ENCODE results near the gene TBX1.

The TBX1 gene

DNA sequence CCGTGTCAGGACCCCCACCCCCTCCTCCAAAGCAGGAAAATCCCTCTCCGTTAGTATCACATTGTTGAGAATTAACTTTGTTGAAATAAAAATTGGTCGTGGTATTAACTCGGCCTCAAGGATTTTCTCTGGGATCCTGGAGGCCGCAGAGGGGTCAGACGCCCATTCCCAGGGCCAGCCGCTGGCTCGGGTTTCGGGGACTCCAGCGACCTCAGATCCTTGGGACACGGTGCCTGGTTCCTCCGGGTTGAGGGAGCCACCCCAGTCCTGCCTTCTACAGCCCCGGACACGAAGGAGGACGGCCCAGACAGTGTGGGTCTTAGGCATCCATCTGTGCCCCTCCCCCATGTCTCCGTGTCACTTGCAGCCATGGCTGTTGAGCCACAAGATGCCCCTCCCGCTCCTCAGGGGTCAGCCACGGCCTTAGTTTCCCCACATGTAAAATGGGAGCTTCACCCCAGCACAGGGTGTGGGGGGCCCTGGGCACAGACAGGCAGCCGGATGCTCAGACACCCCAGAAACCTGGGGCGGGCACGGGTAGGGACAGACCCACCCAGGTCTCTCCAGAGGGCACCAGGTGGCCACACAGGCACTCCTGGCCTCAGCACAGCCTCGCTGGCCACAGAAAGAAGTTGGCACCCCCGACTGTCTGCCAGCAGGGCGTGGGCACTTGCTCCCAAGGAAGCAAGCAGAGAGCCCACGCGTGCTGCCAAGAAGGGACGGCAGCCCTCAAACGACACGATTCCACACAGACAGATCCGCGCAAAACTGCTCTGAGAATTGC is 21.7 kb upstream of the TBX1 start:
- FAIRE-seq: no peak

DNA sequence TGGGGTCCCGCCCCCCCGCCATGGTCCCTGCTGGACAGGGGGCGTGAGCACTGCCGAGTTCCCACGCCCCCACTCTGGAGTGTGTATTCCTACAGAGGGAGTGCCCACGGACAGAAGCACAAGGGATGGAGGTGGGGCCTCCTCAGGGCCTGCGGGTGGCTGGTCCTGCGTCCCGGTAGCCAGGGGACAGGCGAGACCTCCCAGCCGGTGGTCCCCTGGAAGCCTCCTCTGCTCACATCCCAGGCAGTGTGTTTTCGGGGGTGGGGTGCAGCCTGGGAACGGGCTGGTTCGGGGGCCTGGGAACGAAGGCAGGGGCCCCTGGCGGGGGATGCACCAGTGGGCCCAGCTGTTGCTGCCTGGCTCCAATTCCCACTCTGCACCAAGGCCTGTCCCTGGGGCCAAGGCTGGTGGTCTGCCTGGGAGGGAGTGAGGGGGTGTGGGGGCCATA is 21.1 kb upstream of the TBX1 start:
- FAIRE-seq: no peak

DNA sequence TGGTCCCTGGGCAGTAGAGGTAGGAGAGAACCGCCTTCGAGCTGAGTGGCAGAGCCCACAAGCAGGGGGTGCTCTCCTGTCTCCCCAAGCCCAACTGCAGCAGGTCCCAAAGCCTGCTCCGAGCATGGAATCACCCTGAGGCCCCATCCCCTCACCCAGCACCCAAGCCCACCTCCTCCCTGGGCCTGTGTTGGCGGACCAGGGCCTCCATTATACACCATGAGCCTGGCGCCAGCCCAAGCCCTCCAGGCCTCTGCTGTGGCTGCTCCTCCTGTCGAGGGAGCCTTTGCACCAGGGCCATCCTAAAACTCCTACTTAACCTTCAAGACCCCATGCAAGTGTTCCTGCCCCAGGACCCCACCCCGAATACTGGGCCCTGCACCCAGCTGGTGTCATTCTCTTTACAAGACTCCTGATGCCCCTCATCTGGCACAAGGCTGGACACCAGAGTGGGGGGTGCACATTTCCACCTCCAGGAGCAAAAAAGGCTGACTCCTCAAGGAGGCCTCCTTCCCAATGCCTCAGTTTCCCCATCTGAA is 20.6 kb upstream of the TBX1 start:
- FAIRE-seq: no peak

DNA sequence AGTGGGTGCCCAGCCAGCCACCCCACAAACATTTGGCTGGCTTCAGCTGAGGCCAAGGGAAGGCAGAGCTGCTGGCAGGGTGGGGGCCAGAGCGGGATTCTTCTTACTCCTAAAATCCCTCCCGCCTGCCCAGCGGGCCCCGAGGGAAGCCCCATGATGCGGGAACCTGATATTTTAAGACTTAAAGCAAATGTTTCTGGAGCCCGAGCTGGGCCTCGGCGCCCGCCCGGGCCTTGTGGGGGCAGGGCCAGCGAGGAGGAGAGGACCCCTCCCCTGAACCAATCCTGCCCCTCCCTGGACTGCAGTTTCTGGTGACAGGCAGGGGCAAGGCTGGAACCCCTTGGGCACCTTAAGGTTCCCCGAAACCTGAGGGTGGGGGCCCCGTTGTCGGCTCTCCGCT is 20.0 kb upstream of the TBX1 start:
- FAIRE-seq: no peak

DNA sequence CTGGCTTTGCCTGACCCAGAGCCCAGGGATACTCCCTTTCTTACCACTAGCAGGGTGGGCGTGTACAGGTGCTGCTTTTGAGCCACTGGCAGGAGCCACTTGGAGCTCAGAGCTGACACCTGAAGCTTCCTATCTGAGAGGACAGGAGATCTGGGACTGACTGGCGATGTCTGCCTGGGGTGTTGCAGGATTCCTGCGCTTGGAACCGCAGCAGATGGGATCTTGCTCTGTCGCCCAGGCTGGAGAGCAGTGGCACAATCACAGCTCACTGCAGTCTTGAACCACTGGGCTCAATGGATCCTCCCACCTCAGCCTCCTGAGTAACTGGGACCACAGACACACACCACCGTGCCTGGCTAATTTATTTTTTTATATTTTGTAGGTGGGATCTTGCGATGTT is 19.5 kb upstream of the TBX1 start:
- FAIRE-seq: no peak

DNA sequence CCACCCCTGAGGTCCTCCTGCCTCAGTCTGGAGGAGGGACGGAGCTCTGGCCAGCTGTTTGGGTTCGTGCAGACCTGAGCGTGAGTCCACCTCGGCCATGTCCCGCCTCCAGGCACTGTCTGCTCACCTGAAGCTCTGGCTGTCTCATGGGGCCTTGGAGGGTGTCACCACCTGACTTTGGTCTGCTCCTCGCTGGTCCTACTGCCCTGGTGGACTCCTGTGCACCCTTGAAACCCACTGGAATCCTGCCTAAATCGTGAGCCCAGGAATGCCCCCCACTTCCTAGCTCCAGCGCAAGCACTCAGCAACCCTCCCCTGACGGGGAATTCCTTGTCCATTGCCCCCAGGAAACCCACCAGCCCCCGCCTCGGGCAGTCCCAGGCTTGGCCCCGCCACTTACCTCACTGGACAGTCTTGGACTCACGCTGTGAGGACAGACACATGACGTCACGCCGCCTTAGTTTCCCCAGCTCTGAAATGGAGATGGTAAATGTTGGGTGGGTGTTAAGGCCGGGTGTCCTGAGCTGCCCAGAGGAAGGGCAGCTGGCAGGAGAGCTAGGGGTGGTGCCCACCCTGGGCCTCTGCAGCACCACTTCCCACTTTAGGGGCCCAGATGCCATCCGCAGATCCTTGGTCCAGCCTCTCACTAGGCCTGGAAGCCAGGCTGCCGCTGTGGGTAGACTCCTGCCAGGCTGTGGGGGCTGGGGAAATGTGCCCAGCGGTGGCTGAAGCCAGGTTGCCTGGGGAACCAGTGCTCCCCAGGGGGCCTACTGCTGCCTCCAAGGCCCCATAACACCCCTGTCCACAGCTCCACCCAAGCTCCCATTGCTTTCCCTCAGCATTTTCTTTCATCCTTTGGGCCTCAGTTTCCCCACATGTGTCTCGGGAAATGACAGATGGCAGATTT is 18.2 kb upstream of the TBX1 start:
- FAIRE-seq: no peak

DNA sequence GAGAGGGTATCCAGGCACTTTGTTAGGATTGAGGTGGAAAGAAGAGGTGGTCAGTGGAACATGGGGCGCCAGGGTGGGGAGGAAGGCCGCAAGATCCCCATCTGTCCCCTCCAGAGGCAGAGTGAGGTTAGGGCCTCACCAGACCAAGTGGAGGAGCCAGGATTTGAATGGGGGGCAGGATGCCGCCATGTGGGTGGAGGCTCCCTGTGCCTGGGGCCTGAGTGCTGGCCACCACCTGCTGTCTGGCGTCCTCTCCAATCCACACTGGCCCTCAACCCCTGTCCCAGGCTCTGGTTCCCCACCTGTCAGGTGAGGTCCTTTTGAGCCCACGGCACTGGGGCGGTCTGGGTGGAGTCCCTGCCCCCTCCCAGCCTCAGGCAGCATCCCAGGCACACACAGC is 17.5 kb upstream of the TBX1 start:
- no peak for FAIRE-seq

DNA sequence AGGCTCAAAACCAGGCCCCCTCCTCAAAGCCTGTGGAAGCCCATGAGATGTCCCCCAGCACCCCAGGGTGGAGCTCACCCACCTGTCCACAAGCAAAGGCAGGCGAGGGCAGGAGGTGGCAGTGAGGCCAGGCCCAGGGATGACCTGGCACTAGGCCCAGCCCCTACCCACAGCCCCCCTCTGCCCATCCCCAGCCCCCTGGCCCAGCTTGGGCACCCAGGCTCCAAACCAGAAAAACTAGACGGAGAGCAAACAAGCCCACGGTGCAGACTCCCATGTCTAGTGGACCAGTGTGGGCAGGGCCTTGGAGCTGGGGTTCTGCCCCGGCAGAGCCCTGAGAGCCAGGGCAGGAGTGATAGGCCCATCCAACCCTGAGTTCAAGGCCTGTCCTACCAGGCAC is 16.9 kb upstream of the TBX1 start:
- FAIRE-seq: no peak

DNA sequence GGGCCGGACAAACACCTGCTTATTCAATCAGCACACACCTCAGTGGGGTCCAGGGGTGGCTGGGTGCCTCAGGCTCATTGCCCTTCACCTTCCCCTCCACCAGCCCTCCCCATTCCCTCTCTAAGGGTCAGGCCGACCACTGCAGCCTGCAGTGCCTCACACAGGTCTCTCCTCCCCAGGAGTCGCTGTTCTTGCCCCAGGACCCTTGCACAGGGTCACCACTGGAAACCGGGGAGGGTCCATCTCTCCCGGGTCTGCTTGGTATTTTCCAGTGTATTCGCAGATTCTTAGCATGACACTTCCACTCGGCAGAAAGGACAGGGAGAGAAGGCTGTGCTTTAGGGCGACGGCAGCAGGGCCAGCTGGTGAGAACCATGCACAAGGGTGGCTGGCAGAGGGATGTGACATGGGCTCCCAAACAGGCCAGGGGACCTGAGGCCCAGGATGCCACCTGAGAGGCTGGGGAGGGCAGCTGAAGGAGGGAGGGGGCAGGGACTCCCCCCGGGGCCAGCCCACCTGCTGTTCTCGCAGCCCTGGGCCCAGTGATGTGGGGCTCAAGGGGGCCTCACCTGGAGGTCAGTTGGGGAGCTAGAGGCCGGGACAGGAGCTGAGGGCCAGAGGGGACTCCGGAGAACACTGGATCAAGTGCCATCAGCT is 16.1 kb upstream of the TBX1 start:
- no peak for FAIRE-seq

DNA sequence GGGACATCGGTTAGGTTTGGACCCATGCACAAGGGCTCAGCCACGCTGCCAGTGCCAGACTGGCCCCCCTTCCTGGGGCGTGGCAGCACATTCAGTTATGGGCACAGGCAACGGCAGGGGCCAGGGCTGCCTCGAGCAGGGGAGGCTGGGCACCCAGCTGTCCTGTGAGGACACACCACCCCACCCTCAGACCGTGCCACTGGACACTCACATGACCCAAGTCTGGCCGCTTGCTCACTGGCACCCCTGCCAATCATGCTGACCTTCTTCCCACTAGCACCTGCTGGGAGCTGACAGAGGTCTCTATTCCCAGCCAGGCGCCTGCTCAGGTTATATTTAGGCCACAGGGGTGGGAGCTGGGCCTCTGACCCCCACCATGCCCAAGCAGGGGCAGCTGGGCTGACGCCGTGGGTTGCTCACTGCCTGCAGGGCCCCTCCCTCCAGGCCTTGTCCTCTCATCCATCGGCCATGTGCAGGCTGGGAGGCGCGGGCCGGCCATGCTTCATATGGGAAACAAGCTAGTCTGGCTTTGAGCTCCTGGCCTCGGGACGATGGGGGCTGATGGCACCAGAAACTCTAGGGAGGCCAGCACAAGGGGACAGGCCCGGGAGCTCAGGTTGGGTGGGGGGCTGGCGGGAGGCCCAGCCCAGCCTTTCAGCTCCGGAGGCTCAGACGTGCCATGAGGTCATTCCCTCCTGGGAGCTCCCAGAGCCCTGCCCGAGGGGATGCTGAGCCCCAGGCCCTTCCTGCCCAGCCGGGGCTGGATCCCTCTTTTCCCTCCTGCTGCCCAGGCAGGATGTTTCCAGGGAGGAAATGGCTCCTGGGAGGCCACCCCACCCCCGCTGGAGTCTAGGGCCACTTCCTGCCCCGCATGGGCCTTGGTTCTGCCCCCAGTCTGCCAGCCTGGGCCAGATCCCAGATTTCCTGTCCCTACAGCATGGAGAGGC is 15.2 kb upstream of the TBX1 start:
- FAIRE-seq: no peak

DNA sequence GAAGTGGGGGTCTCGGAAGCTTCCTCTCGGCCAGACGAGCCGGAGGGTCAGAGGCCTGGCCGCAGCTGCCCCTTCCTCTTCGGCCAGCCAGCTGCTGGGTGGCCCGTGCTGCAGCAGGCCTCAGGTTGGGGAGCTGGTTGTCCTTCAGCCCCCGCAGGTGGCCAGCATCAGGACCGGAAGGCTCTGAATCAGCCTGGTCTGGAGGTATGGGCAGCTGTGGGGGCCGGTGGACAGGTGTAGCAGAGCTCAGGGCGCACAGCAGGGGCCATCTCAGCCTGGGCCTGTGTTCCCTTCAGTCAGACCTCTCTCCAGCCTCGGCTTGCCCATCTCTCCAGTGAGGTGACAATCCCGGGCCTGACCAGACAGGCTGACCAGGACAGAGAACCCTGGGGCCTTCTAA is 13.9 kb upstream of the TBX1 start:
- no peak for FAIRE-seq

DNA sequence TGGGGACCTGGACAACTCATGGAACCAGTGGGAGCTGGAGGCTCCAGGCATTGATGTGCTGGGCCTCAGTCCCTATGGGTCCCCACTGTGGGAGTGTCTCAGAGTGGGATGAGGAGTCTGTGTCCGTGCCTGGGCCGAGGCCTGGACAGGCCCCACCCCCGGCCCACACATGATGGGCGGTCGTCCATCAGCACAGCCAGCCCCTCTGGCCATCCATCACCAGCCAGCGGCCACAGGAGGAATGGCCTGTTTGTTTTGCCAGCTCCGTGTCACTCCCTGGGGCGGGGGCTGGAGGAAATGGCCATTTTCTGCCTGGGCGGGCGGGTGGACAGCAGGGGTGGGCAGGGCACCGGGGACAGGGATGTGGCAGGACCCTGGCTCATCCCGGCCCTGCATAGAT is 13.0 kb upstream of the TBX1 start:
- FAIRE-seq: no peak

DNA sequence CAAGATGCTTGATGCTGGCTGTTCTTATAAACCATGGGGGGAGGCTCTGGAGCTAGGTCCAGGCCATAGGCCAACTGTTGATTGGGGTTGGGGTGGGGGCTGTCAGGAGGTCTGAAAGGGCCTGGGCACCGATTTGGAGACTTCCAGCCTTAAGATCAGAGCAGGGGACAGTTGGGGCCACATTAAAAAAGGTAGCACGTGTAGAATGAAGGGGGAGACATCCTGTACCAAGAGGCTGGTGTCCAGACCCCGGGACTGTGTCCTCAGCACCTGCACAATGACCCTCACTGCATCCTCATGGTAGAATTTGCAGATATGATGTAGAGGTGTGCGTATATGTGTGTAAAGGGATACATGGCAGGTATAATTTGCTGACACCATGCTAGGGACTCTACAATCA is 12.4 kb upstream of the TBX1 start:
- FAIRE-seq: no peak

DNA sequence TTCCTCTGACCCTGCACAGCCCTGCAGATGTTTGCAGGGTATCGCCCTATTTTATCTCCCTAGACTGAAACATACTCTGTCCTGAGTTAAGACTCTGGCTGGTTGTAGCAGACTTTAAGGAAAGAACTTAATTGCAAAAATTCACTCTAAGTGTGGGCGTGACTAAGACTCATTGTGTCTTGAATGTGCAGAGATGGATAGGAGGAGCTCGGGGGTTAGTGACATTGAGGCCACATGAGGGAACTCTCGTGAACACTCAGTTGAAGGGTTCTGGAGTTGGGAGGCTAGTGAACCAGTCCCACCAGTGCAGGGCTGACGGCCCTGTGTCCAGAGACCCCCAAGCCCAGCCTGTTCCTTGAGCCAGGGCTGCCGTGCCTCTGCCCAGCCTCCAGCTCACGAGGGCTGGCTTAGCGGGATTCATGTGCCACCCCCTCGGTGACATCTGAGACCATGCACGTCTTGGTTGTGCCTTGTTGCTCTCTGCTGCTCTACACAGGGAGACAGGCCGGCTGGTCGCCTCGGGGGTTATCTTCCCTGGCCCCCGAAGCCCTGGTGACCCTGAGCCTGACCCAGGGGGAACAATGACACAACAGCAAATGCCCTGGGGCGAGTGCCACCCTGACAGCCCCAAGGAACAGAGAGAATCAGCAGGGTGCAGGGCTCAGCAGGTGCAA is 11.4 kb upstream of the TBX1 start:
- no peak for FAIRE-seq

DNA sequence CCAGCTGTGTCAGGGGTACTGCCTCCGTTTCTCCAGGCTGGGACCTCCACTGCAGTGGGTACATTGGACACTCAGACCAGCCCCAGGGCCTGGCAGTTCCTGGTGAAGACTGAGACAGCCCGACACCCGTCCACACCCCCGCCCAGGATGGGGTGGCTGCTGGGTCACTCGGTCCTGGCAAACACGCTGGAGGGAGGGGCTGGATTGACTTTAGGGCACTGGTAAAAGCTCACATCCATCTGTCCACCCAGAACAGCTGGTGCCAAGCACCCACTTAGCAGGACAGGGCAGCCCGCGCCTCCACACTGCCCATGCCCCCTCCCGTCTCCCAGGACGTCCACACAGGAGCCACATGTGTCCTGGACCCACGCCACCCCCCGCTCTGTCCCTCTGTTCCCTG is 10.7 kb upstream of the TBX1 start:
- no peak for FAIRE-seq

DNA sequence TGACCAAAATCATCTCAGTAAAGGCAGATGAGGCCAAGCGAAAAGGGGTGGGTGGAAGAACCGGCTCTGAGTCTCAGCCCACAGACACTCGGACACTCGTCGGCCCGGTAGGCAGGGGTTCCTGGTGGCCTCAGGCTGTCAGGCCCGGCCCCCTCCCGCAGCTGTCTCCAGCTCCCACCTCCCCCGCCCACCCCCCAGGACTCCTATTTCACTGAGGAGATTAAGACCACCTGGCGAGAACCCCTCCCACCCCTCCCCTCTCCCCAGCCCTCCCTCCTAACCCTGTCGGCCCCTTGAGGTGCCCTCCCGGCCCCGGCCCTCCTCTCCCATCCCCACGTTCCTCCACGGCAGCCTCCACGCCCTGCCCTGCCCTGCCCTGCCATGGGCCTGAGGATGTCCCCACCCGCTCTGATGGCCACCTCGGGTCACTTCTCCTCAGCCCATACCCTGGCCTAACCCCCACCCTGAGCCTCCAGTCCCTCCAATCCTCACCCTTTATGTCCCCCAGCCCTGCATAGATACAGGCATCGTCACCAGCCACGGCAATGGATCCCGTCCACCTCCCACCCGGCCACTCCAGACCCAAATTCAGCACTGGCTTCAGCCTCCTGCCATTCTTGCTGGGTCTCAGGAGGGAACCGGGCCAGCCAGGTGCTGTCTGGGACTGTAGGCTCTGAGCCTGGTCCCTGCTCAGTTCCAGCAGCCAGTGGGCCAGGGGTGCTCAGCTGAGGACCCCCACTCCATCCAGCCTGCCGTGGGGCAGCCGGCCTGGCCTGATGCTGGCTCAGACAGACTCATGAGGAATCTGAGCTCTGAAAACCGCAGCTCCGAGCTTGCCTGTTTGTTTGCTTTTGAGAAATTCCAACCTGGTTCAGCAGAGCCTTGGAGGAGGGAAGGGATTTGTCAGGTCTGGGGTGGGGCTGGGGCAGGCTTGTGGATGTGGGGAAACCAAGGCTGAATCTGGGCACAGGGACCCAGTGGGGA is 9.8 kb upstream of the TBX1 start:
- no peak for FAIRE-seq

DNA sequence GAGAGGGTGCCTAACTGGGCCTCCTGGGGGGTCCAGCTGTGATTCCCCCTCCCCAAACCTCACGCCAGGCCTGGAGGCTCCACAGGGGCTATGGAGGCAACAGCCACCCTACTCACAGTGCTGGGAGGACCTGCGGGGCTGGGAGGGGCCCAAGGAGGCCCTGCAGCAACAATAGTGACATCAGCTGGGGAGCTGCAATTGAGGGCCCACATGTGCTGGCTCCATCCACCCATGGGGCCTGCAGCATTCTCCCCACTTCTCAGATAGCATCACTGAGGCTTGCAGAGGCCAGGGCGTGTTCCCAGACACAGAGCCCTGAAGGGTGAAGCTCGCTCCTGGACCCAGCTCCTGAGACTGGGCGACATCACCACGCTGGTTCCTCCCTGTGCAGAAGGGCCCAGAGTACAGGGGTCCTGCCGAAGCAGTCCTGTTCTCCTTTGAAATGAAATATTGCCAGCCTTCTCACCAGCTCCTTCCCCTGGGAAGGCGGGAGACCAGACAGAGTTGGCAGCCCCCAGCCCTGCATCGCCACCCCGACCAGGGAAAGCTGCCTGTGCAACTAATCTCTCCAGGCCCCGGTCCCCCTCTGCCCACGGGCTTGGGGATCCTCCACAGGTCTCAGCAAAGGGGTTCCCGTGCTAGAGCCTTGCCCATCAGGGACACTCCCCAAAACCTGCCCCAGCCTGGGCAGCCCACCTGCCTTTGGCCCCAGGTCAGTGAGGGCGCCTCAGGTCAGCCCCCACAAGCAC is 8.9 kb upstream of the TBX1 start:
- FAIRE-seq: no peak

DNA sequence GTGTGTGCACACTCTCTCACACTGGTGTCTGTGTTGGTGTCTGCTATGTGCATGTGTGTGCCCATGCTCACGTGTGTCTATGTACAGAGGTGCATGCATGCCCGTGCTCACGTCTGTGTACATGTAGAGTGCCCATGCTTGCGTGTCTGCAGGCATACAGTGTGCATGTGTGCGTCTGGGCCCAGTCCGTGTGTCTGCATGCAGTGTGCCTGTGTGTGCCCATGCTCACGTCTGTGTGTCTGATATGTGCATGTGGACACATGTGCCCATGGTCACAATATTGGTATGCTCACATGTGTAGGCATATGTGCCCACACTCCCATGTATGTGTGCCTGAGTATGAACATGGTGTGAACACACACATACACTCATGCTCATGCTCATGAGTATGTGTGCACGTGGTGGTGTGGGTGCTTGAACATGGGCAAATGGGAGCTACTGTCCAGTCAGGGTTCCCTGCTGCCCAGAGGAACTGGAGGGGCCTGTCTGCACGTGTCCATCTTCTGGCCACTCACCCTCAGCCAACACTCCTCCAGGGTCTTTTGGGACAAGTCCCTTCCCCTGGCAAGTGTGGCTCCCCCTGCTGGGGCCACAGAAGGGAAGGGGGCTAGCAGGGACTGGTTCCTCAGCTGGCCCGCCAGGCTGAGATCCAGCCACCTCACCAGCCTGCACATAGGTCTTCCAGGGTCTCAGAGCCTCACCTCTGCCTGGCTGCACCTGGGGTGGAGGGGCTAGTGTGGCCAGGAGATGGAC is 7.3 kb upstream of the TBX1 start:
- FAIRE-seq: no peak

Data from A204.1 (cell line).